D721Med (cell line): ENCODE results near the gene PPP2R3B.

Source experiments
- DNase-seq: peaks from one replicate; pipeline ENCODE4 v3.0.0; 2011; ENCODE audit warnings: low spot score; ENCODE audit not compliant: insufficient read length
- FAIRE-seq: peaks from 2 replicates; lab custom pipeline; 2011; peaks lifted over from hg19 to GRCh38; lab: Jason Lieb, UNC
- CTCF ChIP-seq: IDR thresholded peaks from 2 replicates; pipeline ENCODE4 v1.5.1; 2012; ENCODE audit warnings: mild to moderate bottlenecking, control low read depth; ENCODE audit not compliant: insufficient read depth; ENCODE audit errors: missing control alignments

Gene PPP2R3B

GRCh38 chrX:373641-374471 lies 12.9 kb downstream of the PPP2R3B start:
- no peak for FAIRE-seq
- TF ChIP-seq CTCF = peak; percentile 4
- DNase-seq = no peak

DNA sequence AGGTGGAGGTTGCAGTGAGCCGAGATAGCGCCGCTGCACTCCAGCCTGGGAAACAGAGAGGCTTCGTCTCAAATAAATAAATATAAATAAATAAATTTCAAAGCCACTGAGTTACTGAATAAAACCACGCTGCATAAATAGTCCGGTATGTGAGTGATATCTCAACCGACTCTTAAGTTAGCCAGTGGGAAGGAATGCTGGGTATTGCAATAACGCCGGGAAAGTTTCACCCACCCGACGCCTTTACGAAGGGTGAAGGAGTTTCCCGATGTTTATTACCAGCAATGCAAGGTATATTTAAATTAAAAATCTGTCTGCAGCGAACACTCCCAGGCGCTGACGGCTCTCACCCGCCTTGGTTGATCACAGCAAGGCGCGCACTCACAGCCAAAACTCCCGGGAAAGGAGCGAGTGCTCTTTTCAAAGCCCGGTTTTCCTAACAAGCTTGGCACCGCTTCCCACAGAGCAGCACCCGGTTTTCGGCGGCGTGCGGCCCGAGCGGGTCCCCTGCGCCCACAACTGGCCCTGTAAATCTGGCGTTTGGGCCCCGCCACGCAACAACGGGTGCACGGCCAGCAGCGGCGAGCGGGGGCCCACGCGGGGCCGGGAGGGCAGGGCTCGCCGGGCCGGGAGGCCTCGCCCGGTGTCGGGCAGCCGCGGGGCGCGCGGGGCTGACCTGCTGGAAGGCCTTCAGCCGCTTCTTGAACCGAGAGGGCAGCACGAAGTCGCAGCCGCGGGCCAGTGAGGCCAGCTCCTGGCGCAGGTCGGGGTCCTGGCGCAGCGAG lies 13.7 kb downstream of the PPP2R3B start:
- FAIRE-seq = no peak
- DNase-seq = no peak
- no peak for TF ChIP-seq CTCF

- no peak for FAIRE-seq
- peak; percentile 40 for DNase-seq
- TF ChIP-seq CTCF = no peak
Observed at GRCh38 chrX:371907-372306, 14.8 kb downstream of the PPP2R3B start.

- no peak for TF ChIP-seq CTCF
- DNase-seq (no peak), FAIRE-seq (no peak)
Observed at GRCh38 chrX:370963-371745, 15.6 kb downstream of the PPP2R3B start.

- no peak for FAIRE-seq
- TF ChIP-seq CTCF = no peak
- no peak for DNase-seq
Observed at GRCh38 chrX:370244-370962, 16.3 kb downstream of the PPP2R3B start.

DNA sequence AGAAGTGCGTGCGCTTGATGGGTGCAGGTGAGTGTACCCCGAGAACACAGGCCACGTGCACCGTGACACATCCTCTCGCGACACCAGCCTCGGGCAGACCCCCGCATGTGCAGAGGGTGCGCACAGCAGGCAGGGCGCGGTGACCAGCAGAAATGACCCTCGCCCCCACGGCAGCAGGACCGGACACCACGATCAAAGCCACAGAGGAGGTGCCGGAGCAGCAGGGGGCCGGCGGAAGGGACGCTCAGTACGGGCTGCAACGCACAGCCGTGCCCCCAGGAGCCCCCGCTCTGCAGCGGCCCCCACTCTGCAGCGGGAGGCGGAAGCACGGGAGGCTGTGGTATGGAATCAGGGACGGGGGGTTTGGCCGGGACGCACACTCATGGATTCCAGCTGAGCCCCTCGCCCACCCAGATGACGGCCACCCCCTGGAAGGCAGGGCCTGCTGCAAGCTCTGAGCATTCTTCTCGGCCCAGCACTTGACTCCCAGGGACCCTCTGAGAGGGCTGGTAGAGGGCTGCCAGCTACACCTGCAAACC lies 17.1 kb downstream of the PPP2R3B start:
- no peak for TF ChIP-seq CTCF
- FAIRE-seq = no peak
- no peak for DNase-seq
